Measurements from ENCODE around the gene SPG11. TPM values are rescaled to one million over a fixed set of nuclear protein-coding genes. Genes with fewer than 3 reads are reported as not detected.
A peak's percentile ranks its signal among the peaks of the same experiment; 100 is the strongest.

SPG11 gene
- total and polyA plus RNA-seq, 2 of the 13 experiments (the other 11 are each of a cell fraction or from before 2014, with no cell fraction given): 31.5 to 40.7 TPM

DNA sequence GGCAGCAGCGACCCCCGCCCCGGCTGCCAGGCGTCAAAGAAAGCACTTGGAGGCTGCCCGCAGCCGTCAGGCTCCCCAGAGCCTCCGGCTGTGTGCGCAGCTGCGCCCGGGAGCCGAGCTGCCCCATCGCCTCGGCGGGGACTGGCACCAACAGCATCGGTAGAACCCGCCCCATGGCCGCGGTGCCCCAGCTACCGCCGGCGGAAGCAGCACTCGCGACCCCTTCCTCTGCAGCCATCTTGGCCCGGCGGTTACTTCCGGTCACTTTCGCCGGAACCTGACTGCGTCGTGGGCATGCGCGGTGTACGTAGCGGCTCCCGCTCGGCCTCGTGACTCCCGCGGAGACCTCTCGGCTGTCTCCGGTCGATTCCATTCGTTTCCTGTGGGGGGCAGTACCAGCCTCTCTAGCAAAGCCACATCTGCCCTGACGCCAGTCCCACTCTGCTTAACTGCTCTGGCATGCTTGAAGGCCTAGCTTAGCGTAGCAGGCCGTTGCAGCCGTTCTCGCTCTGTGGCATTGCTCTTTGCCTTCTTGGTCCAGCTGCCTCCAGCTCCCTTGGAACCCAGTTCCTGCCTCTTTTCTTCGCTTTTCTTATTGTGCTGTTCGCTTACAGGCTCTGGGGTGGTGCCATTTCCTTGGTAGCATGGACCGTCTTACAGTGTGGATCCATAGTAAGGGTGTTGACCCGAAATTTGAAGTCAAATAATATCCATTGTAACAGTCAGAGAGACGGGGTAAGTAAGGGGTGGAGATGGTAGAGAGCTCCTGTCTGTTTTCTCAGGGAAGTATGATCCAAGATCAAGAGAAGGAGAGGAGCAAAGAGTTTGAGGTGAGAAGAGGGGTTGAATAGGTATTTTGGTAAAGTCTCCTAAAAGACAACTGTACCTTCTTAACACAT, at the start of gene SPG11 (continued):
- TF ChIP-seq, protein P1, sequence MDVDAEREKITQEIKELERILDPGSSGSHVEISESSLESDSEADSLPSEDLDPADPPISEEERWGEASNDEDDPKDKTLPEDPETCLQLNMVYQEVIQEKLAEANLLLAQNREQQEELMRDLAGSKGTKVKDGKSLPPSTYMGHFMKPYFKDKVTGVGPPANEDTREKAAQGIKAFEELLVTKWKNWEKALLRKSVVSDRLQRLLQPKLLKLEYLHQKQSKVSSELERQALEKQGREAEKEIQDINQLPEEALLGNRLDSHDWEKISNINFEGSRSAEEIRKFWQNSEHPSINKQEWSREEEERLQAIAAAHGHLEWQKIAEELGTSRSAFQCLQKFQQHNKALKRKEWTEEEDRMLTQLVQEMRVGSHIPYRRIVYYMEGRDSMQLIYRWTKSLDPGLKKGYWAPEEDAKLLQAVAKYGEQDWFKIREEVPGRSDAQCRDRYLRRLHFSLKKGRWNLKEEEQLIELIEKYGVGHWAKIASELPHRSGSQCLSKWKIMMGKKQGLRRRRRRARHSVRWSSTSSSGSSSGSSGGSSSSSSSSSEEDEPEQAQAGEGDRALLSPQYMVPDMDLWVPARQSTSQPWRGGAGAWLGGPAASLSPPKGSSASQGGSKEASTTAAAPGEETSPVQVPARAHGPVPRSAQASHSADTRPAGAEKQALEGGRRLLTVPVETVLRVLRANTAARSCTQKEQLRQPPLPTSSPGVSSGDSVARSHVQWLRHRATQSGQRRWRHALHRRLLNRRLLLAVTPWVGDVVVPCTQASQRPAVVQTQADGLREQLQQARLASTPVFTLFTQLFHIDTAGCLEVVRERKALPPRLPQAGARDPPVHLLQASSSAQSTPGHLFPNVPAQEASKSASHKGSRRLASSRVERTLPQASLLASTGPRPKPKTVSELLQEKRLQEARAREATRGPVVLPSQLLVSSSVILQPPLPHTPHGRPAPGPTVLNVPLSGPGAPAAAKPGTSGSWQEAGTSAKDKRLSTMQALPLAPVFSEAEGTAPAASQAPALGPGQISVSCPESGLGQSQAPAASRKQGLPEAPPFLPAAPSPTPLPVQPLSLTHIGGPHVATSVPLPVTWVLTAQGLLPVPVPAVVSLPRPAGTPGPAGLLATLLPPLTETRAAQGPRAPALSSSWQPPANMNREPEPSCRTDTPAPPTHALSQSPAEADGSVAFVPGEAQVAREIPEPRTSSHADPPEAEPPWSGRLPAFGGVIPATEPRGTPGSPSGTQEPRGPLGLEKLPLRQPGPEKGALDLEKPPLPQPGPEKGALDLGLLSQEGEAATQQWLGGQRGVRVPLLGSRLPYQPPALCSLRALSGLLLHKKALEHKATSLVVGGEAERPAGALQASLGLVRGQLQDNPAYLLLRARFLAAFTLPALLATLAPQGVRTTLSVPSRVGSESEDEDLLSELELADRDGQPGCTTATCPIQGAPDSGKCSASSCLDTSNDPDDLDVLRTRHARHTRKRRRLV (CRISPR knock-in tag; IDR thresholded peaks at IDR 0.05): peak; percentile 83
- TF ChIP-seq HOXA7 (CRISPR knock-in tag; IDR thresholded peaks at IDR 0.05) (no peak), SP4 (CRISPR knock-in tag; IDR thresholded peaks at IDR 0.05) (peak; percentile 86), MEIS2 (CRISPR knock-in tag; IDR thresholded peaks at IDR 0.05) (no peak; the same call in none of the 2 replicates), ZSCAN31 (CRISPR knock-in tag; IDR thresholded peaks at IDR 0.05; ENCODE audit: low read depth) (peak; percentile 89), MTA3 (CRISPR knock-in tag; IDR thresholded peaks at IDR 0.05) (no peak), PPARG (CRISPR knock-in tag; conservative IDR thresholded peaks at IDR 0.05) (no peak), ZNF619 (CRISPR knock-in tag; IDR thresholded peaks at IDR 0.05) (0 out of 2 replicates have a peak, but pooled peaks have one; percentile 40), CHD2 (IDR thresholded peaks at IDR 0.05; ENCODE audit: low read depth, low read length) (peak; percentile 60; the same call in 1 of the 2 replicates), ZNF44 (CRISPR knock-in tag; IDR thresholded peaks at IDR 0.05) (no peak), GZF1 (CRISPR knock-in tag; IDR thresholded peaks at IDR 0.05) (no peak), ZFP82 (CRISPR knock-in tag; IDR thresholded peaks at IDR 0.05; ENCODE audit: borderline replicate concordance) (no peak), ZNF891 (CRISPR knock-in tag; IDR thresholded peaks at IDR 0.05) (peak; percentile 82; the same call in 1 of the 2 replicates), ZNF615 (CRISPR knock-in tag; IDR thresholded peaks at IDR 0.05; ENCODE audit: borderline replicate concordance) (no peak; the same call in 1 of the 2 replicates), ZNF839 (CRISPR knock-in tag; IDR thresholded peaks at IDR 0.05; ENCODE audit: borderline replicate concordance) (no peak; the same call in 1 of the 2 replicates)
- TF ChIP-seq, protein P2, sequence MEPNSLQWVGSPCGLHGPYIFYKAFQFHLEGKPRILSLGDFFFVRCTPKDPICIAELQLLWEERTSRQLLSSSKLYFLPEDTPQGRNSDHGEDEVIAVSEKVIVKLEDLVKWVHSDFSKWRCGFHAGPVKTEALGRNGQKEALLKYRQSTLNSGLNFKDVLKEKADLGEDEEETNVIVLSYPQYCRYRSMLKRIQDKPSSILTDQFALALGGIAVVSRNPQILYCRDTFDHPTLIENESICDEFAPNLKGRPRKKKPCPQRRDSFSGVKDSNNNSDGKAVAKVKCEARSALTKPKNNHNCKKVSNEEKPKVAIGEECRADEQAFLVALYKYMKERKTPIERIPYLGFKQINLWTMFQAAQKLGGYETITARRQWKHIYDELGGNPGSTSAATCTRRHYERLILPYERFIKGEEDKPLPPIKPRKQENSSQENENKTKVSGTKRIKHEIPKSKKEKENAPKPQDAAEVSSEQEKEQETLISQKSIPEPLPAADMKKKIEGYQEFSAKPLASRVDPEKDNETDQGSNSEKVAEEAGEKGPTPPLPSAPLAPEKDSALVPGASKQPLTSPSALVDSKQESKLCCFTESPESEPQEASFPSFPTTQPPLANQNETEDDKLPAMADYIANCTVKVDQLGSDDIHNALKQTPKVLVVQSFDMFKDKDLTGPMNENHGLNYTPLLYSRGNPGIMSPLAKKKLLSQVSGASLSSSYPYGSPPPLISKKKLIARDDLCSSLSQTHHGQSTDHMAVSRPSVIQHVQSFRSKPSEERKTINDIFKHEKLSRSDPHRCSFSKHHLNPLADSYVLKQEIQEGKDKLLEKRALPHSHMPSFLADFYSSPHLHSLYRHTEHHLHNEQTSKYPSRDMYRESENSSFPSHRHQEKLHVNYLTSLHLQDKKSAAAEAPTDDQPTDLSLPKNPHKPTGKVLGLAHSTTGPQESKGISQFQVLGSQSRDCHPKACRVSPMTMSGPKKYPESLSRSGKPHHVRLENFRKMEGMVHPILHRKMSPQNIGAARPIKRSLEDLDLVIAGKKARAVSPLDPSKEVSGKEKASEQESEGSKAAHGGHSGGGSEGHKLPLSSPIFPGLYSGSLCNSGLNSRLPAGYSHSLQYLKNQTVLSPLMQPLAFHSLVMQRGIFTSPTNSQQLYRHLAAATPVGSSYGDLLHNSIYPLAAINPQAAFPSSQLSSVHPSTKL (CRISPR knock-in tag; IDR thresholded peaks at IDR 0.05): peak; percentile 3; the same call in 1 of the 2 replicates
- TF ChIP-seq, protein P3, sequence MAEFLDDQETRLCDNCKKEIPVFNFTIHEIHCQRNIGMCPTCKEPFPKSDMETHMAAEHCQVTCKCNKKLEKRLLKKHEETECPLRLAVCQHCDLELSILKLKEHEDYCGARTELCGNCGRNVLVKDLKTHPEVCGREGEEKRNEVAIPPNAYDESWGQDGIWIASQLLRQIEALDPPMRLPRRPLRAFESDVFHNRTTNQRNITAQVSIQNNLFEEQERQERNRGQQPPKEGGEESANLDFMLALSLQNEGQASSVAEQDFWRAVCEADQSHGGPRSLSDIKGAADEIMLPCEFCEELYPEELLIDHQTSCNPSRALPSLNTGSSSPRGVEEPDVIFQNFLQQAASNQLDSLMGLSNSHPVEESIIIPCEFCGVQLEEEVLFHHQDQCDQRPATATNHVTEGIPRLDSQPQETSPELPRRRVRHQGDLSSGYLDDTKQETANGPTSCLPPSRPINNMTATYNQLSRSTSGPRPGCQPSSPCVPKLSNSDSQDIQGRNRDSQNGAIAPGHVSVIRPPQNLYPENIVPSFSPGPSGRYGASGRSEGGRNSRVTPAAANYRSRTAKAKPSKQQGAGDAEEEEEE (CRISPR knock-in tag; IDR thresholded peaks at IDR 0.05; ENCODE audit: borderline replicate concordance): no peak
